Retina (tissue), 1 donor: Measurements from ENCODE around the gene IGF2R.
"Not testable (repeated sequence)": the region's sequence is repeated elsewhere in the genome, so short reads cannot be mapped to it uniquely, and the experiment has no call there.

ENCODE experiments used
- DNase-seq: peaks from one replicate; pipeline ENCODE4 v3.0.0-alpha.2; 2016

The IGF2R gene

DNA sequence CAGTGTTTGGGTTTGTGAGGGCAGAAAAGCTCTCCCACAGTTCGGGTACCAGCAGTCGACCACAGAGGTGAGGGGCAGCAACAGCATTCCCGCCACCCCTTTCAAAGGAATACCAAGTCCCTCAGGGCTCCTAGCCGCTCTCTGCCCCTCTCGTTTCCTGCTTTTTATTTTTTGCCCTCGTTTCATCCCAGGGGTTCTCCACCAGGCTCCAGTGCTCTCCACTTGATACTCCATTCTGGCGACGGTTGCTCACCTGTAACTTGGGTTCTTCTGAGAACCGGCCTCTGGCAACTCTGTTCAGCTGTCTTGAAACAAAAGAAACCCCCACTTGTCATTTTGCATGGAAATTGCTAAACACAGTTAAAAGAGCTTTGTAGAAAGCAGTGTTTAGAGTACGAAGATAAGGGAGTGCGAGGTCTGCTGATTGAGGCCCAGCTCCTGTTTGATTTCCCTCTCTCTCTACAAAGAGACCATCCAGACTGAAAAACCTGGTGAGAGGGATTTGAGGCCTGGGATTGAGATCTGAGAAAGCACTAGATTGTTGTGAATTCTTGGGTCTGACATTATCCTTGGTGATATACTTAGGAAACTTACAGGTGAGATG lies 28.7 kb downstream of the IGF2R start:
- no peak for DNase-seq

DNA sequence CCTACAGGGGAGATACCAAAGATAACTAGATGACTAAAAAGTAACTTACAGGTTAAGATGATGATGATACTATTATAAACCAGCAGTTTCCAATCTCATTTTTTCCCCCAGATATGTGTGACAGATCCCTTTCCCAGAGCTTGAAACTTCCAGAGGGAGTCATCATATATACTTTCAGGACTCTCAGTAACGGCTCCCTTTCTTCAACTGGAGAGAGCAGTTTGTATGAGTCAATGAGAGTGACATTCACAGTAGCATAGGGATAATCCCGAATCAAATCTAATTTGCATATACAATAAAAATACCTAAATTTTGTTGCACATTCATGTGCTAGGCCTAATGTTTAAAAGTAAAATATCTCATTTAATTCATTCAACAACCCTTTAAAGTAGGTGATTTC lies 29.7 kb downstream of the IGF2R start:
- no peak for DNase-seq

DNA sequence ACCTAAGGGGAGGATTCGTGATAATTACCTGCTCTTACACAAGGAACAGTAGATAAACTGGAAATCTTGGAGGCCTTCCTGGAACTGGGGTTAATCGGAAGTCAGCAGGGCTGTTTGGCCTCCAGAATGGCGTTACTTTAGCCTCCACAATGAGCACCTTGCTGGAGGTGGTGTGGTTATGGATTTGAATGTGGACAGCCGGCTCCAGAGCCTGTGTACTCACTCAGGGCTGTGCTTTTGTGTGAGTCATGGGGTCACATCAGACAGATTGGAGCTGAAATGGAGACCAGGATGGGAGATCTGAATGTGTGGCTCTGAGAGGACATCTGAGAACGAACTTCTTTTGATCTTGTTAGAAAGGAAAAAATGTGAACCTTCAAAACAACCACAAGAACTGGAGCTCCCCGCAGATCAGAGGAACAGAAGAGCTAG lies 30.4 kb downstream of the IGF2R start:
- no peak for DNase-seq

DNA sequence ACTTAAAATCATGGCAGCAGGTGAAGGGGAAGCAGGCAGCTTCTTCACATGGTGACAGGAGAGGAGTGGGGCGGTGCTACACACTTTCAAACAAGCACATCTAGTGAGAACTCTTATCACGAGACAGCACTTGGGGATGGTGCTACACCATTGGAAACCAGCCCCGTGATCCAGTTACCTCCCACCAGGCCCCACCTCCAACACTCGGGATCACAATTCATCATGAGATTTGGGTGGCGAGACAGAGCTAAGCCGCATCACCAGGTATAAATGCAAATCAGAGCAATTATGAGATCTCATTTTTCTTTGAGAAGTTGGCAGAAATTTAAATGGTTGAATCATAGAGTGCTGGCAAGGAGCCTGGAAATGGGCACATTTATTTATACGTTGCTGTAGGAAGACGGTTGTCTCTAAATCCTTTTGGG lies 31.4 kb downstream of the IGF2R start:
- no peak for DNase-seq

DNA sequence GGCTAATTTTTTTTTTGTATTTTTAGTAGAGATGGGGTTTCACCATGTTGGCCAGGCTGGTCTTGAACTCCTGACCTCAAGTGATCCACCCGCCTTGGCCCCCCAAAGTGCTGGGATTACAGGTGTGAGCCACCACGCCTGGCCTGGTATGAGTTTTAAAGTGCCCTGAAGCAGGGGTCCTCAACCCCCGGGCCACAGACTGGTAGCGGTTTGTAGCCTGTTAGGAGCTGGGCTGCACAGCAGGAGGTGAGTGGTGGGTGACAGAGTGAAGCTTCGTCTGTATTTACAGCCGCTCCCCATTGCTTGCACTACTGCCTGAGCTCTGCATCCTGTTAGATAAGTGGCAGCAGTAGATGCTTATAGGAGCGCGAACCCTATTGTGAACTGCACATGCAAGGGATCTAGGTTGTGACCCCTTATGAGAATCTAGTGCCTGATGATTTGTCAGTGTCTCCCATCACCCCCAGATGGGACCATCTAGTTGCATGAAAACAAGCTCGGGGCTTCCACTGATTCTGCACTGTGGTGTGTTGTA lies 32.1 kb downstream of the IGF2R start:
- not testable (repeated sequence) for DNase-seq

- no peak for DNase-seq
These were observed 34.0 kb downstream of the IGF2R start for GRCh38 chr6:160002882-160003281.

GRCh38 chr6:160004018-160004417 lies 35.1 kb downstream of the IGF2R start:
- no peak for DNase-seq

GRCh38 chr6:160004419-160005175 lies 35.7 kb downstream of the IGF2R start:
- no peak for DNase-seq

DNA sequence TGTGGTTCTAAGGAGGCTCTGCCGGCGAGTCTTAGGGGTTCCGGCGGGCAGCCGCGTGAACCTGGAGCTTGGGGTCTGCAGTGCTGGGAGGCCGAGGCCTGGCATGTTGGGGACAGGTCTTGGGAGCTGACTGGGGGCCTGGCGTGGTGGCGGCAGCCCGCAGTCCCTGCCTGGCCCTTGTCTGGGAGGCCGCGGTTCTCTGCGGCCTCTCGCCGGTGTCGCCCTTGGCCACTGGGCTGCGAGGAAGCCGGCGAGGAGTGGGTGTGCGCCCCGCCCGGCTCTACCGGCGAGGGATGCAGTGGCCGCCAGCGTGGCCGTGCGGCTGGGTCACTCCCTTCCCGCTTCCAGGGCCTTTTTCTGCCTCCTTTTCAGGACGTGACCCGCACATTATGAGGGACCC lies 36.3 kb downstream of the IGF2R start:
- peak; percentile 28 for DNase-seq

DNA sequence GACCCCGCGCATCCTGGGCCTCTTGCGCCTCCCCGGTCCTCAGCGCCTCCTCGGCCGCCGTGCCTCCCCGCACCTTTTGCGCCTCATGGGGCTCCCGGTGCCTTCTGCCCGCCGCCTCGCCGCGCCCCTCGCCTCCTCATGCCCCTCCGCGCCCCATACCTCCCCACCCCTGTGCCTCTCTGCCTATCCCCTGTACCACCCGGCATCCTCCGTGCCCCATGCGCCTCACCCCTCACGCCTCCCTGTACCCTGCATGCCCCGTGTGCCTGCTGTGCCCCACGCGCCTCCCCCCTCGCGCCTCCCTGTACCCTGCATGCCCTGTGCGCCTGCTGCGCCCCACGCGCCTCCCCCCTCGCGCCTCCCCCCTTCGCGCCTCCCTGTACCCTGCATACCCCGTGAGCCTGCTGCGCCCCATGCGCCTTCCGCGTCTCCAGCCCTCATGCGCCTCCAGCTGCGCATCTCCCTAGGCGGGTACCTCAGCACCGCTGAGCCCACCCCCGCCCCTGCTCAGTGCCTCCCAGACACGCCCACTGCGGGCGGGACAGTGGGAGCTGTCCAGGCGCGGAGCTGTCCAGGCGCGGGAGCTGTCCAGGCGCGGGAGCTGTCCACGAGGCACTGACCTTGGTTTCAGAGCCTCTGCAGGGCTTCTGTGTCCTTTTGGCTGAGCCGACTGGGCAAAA lies 37.1 kb downstream of the IGF2R start:
- peak; percentile 42 for DNase-seq

- DNase-seq = no peak
These were observed 38.3 kb downstream of the IGF2R start for GRCh38 chr6:160007145-160007544.

DNA sequence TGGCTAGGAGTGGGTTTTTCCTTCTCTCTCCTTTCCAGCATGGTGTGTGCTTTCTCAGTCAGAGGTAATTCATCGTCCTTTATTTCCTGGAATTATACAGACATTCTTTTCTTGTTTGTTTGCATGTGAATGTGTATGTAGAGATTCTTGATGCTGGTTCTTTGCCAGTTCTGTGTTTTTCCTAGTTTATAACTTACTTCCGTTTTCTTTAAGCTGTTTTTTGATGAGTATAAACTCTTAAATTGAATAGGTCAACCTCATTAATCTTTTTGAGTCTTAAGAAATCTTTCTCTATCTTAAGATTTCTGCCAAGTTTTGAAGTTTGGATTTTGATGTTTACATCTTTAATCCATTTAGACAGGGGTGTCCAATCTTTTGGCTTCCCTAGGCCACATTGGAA lies 38.7 kb downstream of the IGF2R start:
- no peak for DNase-seq

DNA sequence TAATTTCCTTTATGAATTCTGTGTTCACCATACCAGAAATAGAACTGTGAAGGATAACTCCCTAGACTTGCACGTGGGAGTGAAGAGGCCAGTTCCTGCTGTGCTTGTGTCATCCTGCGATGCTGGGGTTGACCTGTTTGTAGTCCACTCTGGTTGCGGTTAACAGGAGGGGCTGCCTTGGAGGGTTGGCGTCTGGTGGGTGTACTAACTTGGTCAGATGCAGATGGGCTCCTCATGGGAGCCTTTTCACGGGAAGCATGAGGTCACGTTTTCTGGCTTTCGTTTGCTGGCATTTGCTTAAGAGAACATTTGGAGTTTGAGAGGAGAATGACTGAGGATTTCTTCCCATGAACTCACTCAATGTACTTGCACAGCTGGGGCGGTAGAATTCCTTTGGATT lies 41.2 kb downstream of the IGF2R start:
- DNase-seq = no peak

- no peak for DNase-seq
These were observed 45.3 kb downstream of the IGF2R start for GRCh38 chr6:160013987-160014868.

DNA sequence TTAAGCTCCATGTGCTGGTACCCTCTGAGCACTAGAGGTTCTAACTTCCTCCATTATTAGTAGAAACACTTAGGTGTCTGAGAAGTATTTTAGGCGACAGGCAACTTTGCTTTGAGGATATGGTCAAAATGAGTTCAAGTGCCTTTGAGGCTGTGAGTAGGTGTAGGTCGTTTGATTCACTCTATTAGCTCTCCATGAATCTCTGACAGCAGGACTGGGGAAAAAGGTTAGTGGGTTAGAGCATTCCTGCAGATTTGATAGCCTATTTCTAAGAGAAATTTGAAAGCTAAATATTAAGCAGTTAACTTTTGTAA lies 45.9 kb downstream of the IGF2R start:
- no peak for DNase-seq

- DNase-seq = no peak
These were observed 47.1 kb downstream of the IGF2R start for GRCh38 chr6:160015778-160016684.

DNA sequence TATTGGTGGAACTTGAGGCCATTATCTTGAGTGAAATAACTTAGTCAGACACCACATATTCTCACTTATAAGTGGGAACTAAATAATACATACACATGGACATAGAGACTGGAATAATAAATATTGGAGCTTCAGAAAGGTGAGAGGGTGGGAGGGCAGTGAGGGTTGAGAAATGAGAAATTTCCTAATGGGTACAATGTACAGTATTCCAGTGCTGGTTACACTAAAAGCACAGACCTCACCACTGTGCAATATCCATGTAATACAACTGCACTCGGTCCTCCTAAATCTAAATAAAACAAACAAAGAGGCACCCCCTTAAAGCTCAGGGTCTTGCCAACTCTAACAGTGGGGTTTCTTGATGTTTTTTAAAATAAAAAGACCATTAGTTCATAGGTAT lies 53.2 kb downstream of the IGF2R start:
- DNase-seq = no peak

- no peak for DNase-seq
These were observed 53.9 kb downstream of the IGF2R start for GRCh38 chr6:160022793-160023192.

DNA sequence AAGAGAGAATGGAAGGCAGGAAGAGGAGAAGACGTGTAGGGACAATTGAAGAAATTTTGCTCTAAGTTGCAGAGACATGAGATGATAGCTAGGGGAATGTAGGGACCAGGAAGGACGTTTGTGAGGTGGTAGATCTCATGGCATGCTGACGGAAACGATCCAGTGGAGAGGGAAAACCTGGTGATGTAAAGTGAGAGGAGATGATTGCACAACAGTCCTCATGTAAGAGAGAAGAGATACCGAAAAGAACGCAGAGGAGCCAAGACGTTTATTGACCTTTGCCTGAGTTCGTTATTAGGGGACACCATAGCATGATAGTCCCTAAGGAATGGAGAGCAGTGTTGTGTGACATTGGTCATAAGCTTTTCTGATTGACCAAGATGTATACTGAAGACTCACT lies 55.3 kb downstream of the IGF2R start:
- no peak for DNase-seq

DNA sequence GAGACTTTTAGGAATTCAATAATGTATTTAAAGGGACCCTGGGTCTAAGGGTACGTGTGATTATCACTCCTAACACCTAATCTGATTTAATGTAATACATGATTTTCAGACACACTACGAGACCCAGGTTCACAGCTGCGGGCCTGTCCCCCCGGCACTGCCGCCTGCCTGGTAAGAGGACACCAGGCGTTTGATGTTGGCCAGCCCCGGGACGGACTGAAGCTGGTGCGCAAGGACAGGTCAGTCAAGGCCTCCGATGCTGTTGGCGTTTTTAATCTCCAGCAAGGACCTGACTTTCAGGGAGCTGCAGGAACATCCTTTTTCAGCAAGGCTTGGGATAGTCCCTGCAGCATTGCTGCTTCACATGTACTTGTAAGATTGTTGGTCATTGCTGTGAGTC lies 58.2 kb downstream of the IGF2R start:
- no peak for DNase-seq

DNA sequence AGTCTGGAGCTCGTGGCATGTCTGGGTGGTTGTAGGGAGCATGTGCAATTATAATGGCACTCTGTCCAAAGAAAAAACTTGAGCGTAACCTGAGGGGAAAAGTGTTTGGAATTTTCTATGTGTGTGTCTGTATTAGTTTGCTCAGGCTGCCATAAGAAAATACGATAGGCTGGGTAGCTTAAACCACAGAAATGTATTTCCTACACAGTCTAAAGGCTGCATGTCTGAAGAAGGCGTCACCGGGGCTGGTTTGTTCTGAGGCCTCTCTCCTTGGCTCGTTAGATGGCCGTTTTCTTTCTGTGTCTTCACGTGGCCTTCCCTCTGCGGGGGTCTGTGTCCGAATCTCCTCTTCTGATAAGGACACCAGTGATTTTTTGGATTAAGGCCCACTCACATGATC lies 59.0 kb downstream of the IGF2R start:
- no peak for DNase-seq
